Panc1 (cell line): ENCODE results near the gene RIN1. TPM values are rescaled to one million over a fixed set of nuclear protein-coding genes. Genes with fewer than 3 reads are reported as not detected.

Experiments used
- ATAC-seq: fragments of 200-7000 bp; cut with Tn5 transposase; 2 replicates; pipeline ENCODE4 v1.9.1; 2020; ENCODE audit warnings: mild to moderate bottlenecking, moderate library complexity
- BruUV-seq: library from RNA; stranded (reverse); fragments of 400-500 nt; replicated peaks from 2 replicates; lab custom pipeline; 2021; lab: Mats Ljungman, UMichigan
- CTCF ChIA-PET: fragments of 300-600 bp; sonication (Branson Sonifier 250); formaldehyde crosslinking; loops from one replicate; lab custom pipeline; 2022; ENCODE audit warnings: antibody characterized with exemption; lab: Charles Lee
- POLR2A ChIA-PET: fragments of 300-600 bp; sonication (Branson Sonifier 250); formaldehyde crosslinking; loops from one replicate; lab custom pipeline; 2022; ENCODE audit warnings: antibody characterized with exemption; lab: Charles Lee
- DNase-seq: peaks from one replicate; pipeline ENCODE4 v3.0.0-alpha.2; 2010; ENCODE audit warnings: low read depth, low spot score
- H3K27ac ChIP-seq: 2 replicates; pipeline ENCODE4 v1.5.1; 2011; ENCODE audit warnings: mild to moderate bottlenecking, low read length, inconsistent platforms
- H3K27me3 ChIP-seq: fragments of 200-500 bp; sonication (Bioruptor generic); 2 replicates; pipeline ENCODE4 v1.6.0; 2014; ENCODE audit warnings: low read length, inconsistent platforms; ENCODE audit not compliant: control insufficient read depth, insufficient read depth
- H3K36me3 ChIP-seq: fragments of 200-500 bp; sonication (Bioruptor generic); 2 replicates; pipeline ENCODE4 v1.5.1; 2014; ENCODE audit warnings: inconsistent platforms, mild to moderate bottlenecking, low read length, moderate library complexity; ENCODE audit not compliant: control insufficient read depth, insufficient read depth
- H3K4me1 ChIP-seq: 2 replicates; pipeline ENCODE4 v1.5.1; 2011; ENCODE audit warnings: inconsistent platforms, mild to moderate bottlenecking, low read length, moderate library complexity; ENCODE audit not compliant: control insufficient read depth, insufficient read depth
- H3K4me3 ChIP-seq, 2 experiments: 2 replicates each; pipeline ENCODE4 v1.5.1; 2011 to 2012; ENCODE audit warnings: low read depth in 2 of 2, low read length in 2 of 2, mild to moderate bottlenecking in 2 of 2, inconsistent platforms in 1 of 2, moderate library complexity in 1 of 2
- H3K9me3 ChIP-seq: fragments of 200-500 bp; sonication (Bioruptor generic); 2 replicates; pipeline ENCODE4 v1.5.1; 2014; ENCODE audit warnings: low read depth, mild to moderate bottlenecking, inconsistent platforms, low read length, moderate library complexity; ENCODE audit not compliant: control insufficient read depth, insufficient read depth
- POLR2AphosphoS5 ChIP-seq: IDR thresholded peaks from 2 replicates; pipeline ENCODE4 v1.6.1; 2012; ENCODE audit warnings: mild to moderate bottlenecking, low read depth, low read length, moderate library complexity
- SIN3A ChIP-seq: IDR thresholded peaks from 2 replicates; pipeline ENCODE4 v1.6.1; 2012; ENCODE audit warnings: low read depth, mild to moderate bottlenecking, low read length, moderate library complexity, borderline replicate concordance; ENCODE audit not compliant: insufficient read depth
- TCF7L2 ChIP-seq: IDR thresholded peaks from 2 replicates; pipeline ENCODE4 v1.6.1; 2011; ENCODE audit warnings: mild to moderate bottlenecking, low read depth, low read length, inconsistent platforms
- in situ Hi-C: cut with HindIII; loops from 2 replicates; pipeline ENCODE4 v1.10.0; 2016; ENCODE audit warnings: low sequenced_read_pairs, low pct_unique_long_range_greater_than_20kb
- intact Hi-C: fragments of 100-400 bp; cut with micrococcal nuclease; formaldehyde crosslinking; loops from one replicate; pipeline ENCODE4 v1.10.0; 2022; ENCODE audit not compliant: unreplicated experiment
- total RNA-seq: library from RNA; stranded (reverse); gene quantifications from one replicate; pipeline ENCODE4 v1.2.1, GENCODE V29; 2021; ENCODE audit not compliant: unreplicated experiment
- TF ChIP-seq, protein P1 (sequence below), 2 experiments: IDR thresholded peaks; 2 replicates each; pipeline ENCODE4 v1.6.1; 2011 to 2012; ENCODE audit warnings: low read depth in 2 of 2, control low read depth in 1 of 2, low read length in 1 of 2, mild to moderate bottlenecking in 1 of 2, moderate library complexity in 1 of 2; ENCODE audit not compliant: insufficient read depth in 1 of 2
- TF ChIP-seq, protein P2 (sequence below): fragments of 450-650 bp; IDR thresholded peaks from 2 replicates; pipeline ENCODE4 v1.5.1; 2017; ENCODE audit warnings: mild to moderate bottlenecking

The RIN1 gene
- total RNA-seq, 1 experiment from 2014 or later: 21.7 TPM

DNA sequence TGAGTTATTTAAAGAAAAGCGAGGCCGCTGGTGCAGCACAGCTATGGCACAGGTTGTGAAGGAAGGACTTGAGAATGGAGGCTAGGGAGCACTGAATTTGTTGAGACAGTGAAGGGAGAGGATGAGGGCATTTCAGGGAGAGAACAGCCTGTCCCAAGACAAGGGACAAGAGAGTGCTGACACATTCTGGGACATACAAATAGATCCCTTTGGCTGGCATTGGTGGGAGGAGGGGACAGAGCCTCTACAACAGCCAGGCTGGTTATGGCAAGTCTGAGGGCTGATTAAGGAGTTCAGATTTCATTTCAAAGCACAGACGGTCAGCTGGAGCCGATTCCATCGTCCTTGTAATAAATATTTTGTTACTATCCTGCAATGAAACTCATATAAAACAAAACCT, 37.0 kb upstream of the RIN1 start:
- H3K36me3 ChIP-seq: no peaks in the 10 kb centered on the region
- no peak overlapping the region for H3K27ac ChIP-seq
- H3K9me3 ChIP-seq: no peaks in the 10 kb centered on the region
- peaks cover 15% of the 10 kb centered on the region; the same call in 1 of the 2 replicates for H3K4me1 ChIP-seq
- TF ChIP-seq POLR2AphosphoS5 (no peak), TCF7L2 (no peak)
- TF ChIP-seq, protein P1, sequence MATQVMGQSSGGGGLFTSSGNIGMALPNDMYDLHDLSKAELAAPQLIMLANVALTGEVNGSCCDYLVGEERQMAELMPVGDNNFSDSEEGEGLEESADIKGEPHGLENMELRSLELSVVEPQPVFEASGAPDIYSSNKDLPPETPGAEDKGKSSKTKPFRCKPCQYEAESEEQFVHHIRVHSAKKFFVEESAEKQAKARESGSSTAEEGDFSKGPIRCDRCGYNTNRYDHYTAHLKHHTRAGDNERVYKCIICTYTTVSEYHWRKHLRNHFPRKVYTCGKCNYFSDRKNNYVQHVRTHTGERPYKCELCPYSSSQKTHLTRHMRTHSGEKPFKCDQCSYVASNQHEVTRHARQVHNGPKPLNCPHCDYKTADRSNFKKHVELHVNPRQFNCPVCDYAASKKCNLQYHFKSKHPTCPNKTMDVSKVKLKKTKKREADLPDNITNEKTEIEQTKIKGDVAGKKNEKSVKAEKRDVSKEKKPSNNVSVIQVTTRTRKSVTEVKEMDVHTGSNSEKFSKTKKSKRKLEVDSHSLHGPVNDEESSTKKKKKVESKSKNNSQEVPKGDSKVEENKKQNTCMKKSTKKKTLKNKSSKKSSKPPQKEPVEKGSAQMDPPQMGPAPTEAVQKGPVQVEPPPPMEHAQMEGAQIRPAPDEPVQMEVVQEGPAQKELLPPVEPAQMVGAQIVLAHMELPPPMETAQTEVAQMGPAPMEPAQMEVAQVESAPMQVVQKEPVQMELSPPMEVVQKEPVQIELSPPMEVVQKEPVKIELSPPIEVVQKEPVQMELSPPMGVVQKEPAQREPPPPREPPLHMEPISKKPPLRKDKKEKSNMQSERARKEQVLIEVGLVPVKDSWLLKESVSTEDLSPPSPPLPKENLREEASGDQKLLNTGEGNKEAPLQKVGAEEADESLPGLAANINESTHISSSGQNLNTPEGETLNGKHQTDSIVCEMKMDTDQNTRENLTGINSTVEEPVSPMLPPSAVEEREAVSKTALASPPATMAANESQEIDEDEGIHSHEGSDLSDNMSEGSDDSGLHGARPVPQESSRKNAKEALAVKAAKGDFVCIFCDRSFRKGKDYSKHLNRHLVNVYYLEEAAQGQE (IDR thresholded peaks at IDR 0.05; ENCODE audit: insufficient read depth in 1 of 2, low read depth in 2 of 2, low read length in 1 of 2): no peak
- no peaks in the 10 kb centered on the region for H3K27me3 ChIP-seq
- no peak for DNase-seq
- ChIA-PET CTCF (no interaction called here), POLR2A (no interaction called here)
- no peak for ATAC-seq
- no TSS peak for BruUV-seq
- in situ Hi-C loops (no loop called here), intact Hi-C loops (no loop called here)
- no peak overlapping the region for H3K4me3 ChIP-seq

DNA sequence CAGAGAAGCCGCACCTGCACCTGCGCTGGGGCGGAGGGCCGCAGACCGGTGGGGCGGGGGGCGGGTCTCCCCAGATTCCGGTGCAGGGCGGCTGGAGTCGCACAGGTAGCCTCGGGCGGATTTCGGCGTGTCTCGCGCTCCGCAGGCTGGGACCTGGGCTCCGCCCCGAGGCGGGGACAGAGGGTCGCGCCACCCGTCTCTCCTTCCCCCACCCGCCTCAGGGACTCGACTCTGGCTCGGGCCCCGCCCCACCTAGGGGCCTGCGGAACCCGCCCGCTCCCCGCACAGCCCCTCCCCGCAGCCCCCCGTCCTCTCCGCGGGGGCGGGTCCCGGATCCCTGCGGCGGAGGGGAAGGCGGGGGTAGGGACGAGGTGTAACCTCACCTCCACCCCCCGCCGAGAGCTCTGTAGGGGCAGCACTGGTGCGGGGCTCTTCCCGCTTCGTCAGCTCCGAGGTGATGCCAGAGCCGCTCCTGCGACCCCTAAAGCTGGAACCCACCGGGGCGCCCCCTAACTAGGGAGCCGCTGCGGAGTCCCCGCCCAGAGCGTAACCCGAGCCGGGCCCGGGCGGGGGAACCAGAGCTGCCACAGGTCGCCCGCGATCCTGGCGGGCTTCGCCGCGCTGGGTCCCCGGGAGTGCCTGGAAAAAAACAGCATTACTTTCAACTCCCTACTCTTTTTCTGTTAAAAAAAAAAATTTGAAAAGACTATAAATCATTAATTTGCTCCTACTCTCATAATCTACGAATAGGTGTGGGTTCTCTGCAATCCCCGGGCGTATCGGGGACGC, 35.6 kb upstream of the RIN1 start, which contains the start of gene SLC29A2:
SLC29A2 (minus strand) TSS at position 134 of the 789 bp plus-strand sequence. CDS start 169 bp downstream, outside the sequence.
- no peaks in the 10 kb centered on the region for H3K9me3 ChIP-seq
- peaks cover 15% of the 10 kb centered on the region; the same call in 1 of the 2 replicates for H3K4me1 ChIP-seq
- no peak for DNase-seq
- BruUV-seq: no TSS peak
- intact Hi-C loops: no loop called here
- ChIA-PET CTCF (no interaction called here), POLR2A (interaction anchor here (0.5 to 0.6 kb wide), 2 partner anchors 48 to 377 kb away, joined by 4 to 5 read pairs; no protein-coding TSS in a partner anchor)
- H3K36me3 ChIP-seq: no peaks in the 10 kb centered on the region
- TF ChIP-seq SIN3A (peak; percentile 19; the same call in 1 of the 2 replicates), POLR2AphosphoS5 (peak; percentile 57), TCF7L2 (no peak)
- TF ChIP-seq, protein P1 (IDR thresholded peaks at IDR 0.05; ENCODE audit: insufficient read depth in 1 of 2, low read depth in 2 of 2, low read length in 1 of 2): no peak
- TF ChIP-seq, protein P2, sequence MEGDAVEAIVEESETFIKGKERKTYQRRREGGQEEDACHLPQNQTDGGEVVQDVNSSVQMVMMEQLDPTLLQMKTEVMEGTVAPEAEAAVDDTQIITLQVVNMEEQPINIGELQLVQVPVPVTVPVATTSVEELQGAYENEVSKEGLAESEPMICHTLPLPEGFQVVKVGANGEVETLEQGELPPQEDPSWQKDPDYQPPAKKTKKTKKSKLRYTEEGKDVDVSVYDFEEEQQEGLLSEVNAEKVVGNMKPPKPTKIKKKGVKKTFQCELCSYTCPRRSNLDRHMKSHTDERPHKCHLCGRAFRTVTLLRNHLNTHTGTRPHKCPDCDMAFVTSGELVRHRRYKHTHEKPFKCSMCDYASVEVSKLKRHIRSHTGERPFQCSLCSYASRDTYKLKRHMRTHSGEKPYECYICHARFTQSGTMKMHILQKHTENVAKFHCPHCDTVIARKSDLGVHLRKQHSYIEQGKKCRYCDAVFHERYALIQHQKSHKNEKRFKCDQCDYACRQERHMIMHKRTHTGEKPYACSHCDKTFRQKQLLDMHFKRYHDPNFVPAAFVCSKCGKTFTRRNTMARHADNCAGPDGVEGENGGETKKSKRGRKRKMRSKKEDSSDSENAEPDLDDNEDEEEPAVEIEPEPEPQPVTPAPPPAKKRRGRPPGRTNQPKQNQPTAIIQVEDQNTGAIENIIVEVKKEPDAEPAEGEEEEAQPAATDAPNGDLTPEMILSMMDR: no peak
- peak within 1 kb of the TSS; percentile 92 for H3K27ac ChIP-seq
- peak within 1 kb of the TSS; percentile 63 to 92 for H3K4me3 ChIP-seq
- in situ Hi-C loops: no loop called here
- peak; percentile 87 for ATAC-seq
- H3K27me3 ChIP-seq: no peaks in the 10 kb centered on the region
